RWPE2 (cell line): Measurements from ENCODE around the gene PTCHD4.

Source experiments
- ATAC-seq: fragments of 200-7000 bp; cut with Tn5 transposase; 3 replicates; pipeline ENCODE4 v1.9.1; 2021; ENCODE audit warnings: low read depth
- DNase-seq: peaks from one replicate; pipeline ENCODE4 v3.0.0-alpha.2; 2020; ENCODE audit warnings: low spot score
- H3K27ac ChIP-seq: fragments of 450-650 bp; 2 replicates; pipeline ENCODE4 v1.5.1; 2017; ENCODE audit warnings: mild to moderate bottlenecking; ENCODE audit not compliant: poor library complexity, severe bottlenecking
- H3K27me3 ChIP-seq: fragments of 250-450 bp; sonication (Bioruptor Pico); 2 replicates; pipeline ENCODE4 v1.5.1; 2021; ENCODE audit warnings: mild to moderate bottlenecking, moderate library complexity; ENCODE audit not compliant: insufficient read depth, poor library complexity, severe bottlenecking
- H3K36me3 ChIP-seq: fragments of 250-450 bp; sonication (Bioruptor Pico); 2 replicates; pipeline ENCODE4 v1.5.1; 2020; ENCODE audit warnings: low read depth, mild to moderate bottlenecking, moderate library complexity
- H3K4me1 ChIP-seq: fragments of 250-450 bp; sonication (Bioruptor Pico); 2 replicates; pipeline ENCODE4 v1.5.1; 2021; ENCODE audit warnings: mild to moderate bottlenecking, moderate library complexity; ENCODE audit not compliant: insufficient read depth, poor library complexity, severe bottlenecking
- H3K4me3 ChIP-seq: fragments of 250-450 bp; sonication (Bioruptor Pico); 2 replicates; pipeline ENCODE4 v1.5.1; 2021; ENCODE audit warnings: mild to moderate bottlenecking, moderate library complexity; ENCODE audit not compliant: severe bottlenecking
- H3K9me3 ChIP-seq: fragments of 250-450 bp; sonication (Bioruptor Pico); 2 replicates; pipeline ENCODE4 v1.5.1; 2021; ENCODE audit warnings: mild to moderate bottlenecking, moderate library complexity; ENCODE audit not compliant: severe bottlenecking
- CTCF ChIP-seq: fragments of 450-650 bp; IDR thresholded peaks from one replicate; pipeline ENCODE4 v1.5.1; 2017; ENCODE audit warnings: mild to moderate bottlenecking, moderate library complexity; ENCODE audit not compliant: poor library complexity, severe bottlenecking

PTCHD4 gene

DNA sequence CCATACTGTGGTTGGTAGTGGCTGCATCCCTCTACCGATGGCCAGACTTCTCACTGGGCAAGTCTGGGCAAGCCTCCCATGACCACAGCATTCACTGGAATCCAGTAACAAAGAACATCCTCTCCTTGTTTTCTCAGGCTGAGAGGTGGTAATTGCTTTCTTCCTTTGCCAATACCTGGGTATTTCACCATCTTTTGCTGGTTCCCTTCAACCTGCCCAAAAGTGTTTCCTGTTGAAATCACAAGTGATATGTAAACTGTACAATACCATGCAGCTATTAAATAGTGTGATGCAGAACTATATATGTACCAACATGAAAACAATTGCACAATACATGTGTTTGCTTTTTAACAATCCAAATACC, at the start of gene PTCHD4:
TSS of gene PTCHD4 (minus strand) at position 55 of the 364 bp plus-strand sequence. CDS start 42,240 bp downstream, outside the sequence.
- H3K27me3 ChIP-seq: no peaks in the 10 kb centered on the region
- no peaks in the 10 kb centered on the region for H3K9me3 ChIP-seq
- peak within 1 kb of the TSS; percentile 24 for H3K4me3 ChIP-seq
- H3K36me3 ChIP-seq: no peaks in the 10 kb centered on the region
- TF ChIP-seq CTCF: no peak
- peak within 1 kb of the TSS; percentile 78 for H3K27ac ChIP-seq
- ATAC-seq: peak; percentile 95
- peak; percentile 94 for DNase-seq
- H3K4me1 ChIP-seq: peaks cover 29% of the 10 kb centered on the region

DNA sequence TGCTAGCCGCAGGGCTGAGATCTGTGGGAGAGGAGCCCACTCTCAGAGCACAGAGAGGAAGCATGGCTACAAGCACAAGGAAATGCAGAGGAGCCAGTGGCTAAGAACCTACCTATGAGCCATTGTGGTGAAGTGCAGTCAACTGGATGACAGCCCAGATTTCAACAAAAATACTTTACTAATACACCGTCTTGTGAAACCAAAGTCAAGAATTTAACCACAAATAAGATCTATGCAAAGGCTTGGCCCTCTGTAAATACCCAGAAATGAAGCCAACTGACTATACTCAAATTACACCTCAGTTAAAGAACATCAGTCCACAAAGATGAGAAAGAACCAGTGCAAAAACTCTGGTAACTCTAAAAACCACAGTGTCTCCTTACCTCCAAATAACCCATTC, 40.1 kb upstream of the PTCHD4 start:
- peak overlapping the region; percentile 38 for H3K27ac ChIP-seq
- no peak overlapping the region for H3K4me3 ChIP-seq
- TF ChIP-seq CTCF: no peak
- ATAC-seq: peak; percentile 78
- H3K36me3 ChIP-seq: no peaks in the 10 kb centered on the region
- peaks cover 4% of the 10 kb centered on the region for H3K4me1 ChIP-seq
- H3K27me3 ChIP-seq: no peaks in the 10 kb centered on the region
- H3K9me3 ChIP-seq: peaks cover 7% of the 10 kb centered on the region
- DNase-seq: no peak

DNA sequence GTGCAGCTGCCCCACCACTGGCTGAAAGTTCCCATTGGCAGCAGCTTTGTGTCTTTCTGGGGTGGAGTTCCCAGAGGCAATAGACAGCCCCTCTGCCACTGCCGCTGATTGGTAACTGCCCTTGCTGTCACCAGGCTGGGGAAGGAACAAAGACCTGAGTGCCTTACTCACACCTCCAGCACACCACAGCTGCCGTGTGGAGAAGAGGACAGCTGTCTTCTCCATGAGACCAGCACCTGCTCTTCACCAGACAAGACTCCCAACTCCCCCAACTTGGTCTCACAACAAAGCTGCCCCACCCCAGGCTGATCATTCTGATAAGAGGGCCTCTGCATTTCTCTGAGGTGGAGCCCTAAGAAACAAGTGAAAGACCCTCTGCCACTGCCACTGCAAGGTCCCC, 39.7 kb upstream of the PTCHD4 start:
- H3K4me3 ChIP-seq: no peak overlapping the region
- peak overlapping the region; percentile 38 for H3K27ac ChIP-seq
- no peaks in the 10 kb centered on the region for H3K27me3 ChIP-seq
- H3K4me1 ChIP-seq: peaks cover 4% of the 10 kb centered on the region
- peaks cover 7% of the 10 kb centered on the region for H3K9me3 ChIP-seq
- H3K36me3 ChIP-seq: no peaks in the 10 kb centered on the region
- no peak for ATAC-seq
- no peak for DNase-seq
- TF ChIP-seq CTCF: no peak

GRCh38 chr6:48147051-48147450, 36.1 kb upstream of the PTCHD4 start:
- H3K4me3 ChIP-seq: no peak overlapping the region
- H3K36me3 ChIP-seq: no peaks in the 10 kb centered on the region
- no peak for ATAC-seq
- no peak for TF ChIP-seq CTCF
- no peak for DNase-seq
- peaks cover 8% of the 10 kb centered on the region for H3K4me1 ChIP-seq
- H3K9me3 ChIP-seq: no peaks in the 10 kb centered on the region
- no peak overlapping the region for H3K27ac ChIP-seq
- H3K27me3 ChIP-seq: no peaks in the 10 kb centered on the region

- no peak for TF ChIP-seq CTCF
- H3K4me1 ChIP-seq: peaks cover 28% of the 10 kb centered on the region
- H3K36me3 ChIP-seq: no peaks in the 10 kb centered on the region
- ATAC-seq: no peak
- H3K27ac ChIP-seq: no peak overlapping the region
- H3K27me3 ChIP-seq: no peaks in the 10 kb centered on the region
- no peak for DNase-seq
- H3K9me3 ChIP-seq: no peaks in the 10 kb centered on the region
- no peak overlapping the region for H3K4me3 ChIP-seq
Measured at GRCh38 chr6:48144021-48144420, 33.0 kb upstream of the PTCHD4 start.
